ENCODE measurements around the gene BBS9.

The BBS9 gene

DNA sequence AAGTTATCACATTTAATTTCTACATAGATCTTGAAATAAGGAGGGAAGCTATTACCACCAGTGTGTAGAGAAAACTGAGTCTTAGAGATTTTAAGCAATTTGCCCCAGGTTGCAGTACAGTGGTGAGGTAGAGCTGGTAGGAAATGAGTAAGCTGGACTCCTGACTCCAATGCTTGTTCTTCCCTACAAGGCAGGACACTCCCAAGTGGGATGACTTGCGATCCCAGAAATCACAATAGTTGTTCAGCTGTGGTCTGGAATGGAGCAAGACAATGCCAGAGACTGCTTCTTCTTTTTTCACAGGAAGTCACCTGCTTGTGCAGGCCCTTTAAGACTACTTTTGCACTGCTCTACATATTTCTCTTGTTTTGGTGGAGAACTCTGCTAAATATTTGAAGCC is 448.8 kb downstream of the BBS9 start:
- DNase-seq, result no peak

DNA sequence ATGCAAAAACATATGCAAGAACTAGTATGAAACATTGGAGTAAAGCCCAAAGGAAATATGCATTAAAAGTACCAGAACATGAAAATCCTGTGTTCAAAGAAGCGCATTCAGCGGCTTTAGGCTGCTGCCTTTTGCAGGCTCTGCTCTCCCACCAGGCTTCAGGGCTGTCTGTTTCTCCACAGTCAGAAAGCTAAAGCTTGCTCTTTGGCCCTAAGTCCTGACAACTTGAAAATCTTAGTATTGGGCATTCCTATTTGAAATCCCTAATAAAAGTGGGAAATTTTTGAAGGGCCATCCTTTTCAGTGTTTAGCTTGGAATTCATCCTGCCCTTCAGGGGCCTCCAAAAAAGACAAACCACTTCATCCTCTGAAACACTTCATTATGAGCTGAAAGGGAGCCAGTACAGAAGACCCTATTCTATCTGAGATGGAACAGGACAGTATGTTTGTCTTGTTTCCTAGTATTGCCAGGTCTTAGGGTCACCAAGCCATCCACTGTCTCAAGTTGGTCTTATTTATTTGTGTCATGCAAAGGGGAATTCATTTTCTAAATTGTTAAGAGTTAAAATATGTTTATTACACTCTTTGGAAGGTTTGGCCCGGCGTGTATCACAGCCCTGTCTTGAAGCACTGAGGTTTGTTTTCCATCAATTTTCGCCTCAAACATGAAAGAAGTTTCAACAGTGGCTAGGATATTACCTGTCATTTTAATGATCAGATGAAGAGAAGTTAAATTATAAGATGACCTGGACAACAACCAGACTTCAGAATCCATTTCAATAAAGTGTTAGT is 449.7 kb downstream of the BBS9 start:
- no peak for DNase-seq

DNA sequence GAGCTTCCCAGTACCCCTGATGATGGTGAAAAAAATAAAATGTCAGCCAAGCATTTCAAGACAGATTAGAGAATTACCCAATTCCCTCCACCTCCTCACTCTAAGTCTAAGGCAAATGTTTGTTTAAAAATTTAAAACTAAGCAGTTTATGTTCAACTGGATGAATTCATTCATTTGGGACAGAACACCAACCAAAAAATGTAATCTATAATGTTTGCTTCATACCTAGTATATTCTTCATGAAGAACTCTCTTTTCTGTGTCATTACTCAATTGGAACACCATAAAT is 450.3 kb downstream of the BBS9 start:
- DNase-seq, result no peak

DNA sequence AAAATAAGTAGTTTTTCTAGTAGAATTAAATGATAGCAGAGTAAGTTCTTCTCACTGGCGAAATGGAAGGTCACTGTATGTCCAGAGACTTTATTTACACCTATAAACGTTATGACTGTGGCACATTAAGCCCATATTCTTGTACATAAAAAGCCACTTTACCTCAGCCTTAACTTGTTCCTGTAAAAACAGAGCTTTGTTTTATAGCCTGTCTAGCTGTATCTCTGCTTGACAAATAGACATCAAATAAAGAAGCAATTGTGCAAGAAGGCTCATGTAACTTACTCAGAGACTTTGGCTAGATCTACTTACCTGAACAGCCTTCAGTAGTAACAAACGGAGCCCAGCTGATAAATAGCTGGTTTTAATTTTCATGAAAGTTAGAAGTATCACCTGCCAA is 451.9 kb downstream of the BBS9 start:
- no peak for DNase-seq

DNA sequence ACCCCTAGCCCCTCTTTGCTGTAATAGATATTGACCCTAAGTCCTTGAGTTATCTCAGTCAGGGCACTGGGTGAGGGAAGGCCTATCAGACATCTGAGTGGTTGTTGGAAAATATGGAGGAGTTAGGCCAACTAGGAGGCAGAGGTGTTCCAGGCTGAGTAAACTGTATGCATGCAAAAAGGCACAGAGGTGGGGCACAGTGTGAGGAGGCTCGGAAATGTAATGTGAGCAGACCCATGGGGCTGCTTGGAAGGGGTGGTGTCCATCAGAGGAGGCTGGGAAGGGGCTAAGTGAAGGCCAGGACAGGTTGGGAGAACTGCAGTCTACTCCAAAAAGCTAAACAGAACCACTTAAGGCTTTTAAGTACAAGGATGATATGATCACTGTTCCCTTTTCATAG is 452.7 kb downstream of the BBS9 start:
- no peak for DNase-seq

DNA sequence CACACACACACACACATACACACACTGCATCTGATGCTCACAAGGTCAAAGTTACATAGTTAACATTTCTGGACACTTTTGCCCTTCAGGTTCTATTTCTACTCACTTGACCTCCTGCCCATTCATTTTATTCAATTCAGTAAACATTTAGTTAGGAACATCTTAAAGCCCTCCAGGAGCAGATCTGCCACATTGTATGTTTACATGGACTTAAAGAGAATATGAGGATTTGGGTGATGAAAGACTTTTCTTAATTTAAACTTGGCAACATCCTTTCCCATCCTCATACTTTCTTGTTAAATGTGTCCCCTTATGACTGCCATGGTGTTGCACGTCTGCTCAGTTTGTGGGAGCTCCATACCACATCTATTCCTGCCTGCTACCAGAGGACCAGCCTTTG is 453.2 kb downstream of the BBS9 start:
- no peak for DNase-seq

DNA sequence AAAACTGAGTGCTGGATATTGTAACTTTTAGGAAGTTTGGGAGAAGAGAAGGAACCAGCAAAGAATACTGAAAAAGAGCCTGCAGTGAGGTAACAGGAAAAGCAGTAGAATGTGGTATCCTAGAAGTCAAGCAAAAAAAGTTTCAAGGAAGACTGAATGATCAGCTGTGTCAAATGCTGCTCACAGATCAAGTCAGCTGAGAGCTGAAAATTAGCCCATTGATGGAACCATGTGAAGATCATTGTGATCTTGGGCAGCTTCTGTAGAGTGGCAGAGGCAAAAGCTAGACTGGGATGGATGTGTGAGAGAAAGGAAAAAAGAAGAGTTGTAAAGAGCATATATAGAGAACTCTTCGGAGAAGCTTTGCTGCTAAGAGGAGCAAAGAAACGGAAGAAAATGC is 460.5 kb downstream of the BBS9 start:
- DNase-seq, result no peak

DNA sequence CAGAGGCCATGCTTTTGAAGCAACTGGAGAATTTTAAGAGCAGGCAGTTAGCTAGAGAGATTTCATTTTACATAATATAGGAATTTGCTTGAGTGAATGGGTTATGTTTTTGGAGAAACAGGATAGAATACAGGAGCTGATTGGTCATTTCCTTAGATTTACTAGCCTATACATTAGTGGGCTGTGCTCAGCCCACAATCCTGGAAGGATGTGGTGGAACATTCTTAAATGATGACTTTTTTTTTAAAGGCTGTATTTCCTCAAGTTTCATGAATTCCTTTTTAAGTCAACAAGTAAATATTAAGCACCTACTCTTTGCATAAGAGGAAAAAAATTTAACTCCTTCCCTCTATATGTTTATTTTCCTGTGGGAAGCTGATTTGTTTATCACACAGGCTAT is 461.6 kb downstream of the BBS9 start:
- DNase-seq, result no peak

DNA sequence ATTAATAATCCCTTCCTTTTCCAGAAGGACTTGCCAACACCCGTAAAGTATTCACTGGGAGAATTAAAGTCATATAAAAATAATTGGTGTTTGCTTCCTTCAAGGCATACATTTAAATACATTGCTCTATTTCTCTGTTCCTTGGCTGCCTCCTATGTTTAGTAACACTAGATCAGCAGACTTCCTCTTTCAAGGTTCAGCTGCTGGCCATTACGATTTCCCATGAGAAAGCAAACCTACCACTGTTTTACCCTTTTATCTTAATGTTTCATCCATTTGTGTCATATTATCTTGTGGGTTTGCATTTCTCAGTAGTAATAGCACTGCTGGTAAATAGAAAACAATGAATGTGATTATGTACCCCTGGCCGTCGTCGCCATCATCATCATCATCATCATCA is 462.1 kb downstream of the BBS9 start:
- no peak for DNase-seq

DNA sequence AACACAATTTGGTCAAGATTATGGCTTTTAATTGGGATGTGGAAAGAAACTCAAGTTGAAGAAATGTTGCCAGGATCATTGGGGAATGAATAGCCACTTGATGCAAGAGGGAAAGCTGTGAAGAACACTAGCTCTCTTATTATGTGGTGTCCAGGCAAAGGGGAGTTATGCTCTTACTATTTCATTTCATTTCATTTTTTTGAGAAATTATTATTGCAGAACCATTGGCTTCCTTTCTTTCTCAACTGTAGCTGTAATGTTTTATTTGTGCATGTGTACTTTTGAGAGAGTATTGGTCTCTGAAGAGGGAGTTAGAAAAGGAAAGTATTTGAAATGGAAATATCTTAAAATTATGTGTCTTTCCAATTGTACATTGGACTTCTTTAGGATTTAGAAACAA is 463.4 kb downstream of the BBS9 start:
- no peak for DNase-seq

DNA sequence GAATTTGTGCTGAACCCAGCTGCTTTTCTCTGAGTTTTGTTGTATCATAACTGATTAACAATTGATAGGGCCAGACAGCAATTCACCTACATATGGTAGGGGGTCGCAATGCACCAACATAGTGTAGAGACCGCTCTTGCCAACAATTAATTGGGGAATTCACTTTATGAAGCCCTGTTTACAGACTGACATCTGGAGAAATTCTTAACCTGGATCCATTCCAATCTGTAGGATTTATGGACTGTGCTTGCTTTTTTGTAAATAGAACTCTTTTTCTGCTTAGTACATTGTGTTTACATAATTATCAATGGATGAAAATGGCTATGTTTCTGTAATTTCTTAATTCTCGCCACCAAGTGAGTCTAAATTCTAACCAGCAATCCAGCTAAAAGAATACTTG is 464.2 kb downstream of the BBS9 start:
- no peak for DNase-seq

DNA sequence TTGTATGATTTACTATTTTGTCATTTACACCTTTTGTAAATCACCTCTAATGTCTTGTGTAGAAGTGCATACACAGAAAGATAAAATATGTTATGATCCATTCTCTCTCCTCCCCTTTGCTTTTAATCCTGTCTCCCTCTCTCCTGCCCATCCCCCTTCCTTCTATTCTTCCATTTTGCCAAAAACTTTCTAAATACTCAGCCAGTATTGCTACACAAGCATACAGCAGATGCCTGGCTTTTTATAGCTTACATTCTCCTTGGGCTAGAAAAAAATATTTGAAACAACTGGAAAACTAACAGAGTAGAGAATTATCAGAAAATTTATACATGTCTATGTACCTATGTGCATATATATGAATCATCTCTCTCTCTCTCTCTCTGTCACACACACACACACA is 467.3 kb downstream of the BBS9 start:
- DNase-seq, result no peak

DNA sequence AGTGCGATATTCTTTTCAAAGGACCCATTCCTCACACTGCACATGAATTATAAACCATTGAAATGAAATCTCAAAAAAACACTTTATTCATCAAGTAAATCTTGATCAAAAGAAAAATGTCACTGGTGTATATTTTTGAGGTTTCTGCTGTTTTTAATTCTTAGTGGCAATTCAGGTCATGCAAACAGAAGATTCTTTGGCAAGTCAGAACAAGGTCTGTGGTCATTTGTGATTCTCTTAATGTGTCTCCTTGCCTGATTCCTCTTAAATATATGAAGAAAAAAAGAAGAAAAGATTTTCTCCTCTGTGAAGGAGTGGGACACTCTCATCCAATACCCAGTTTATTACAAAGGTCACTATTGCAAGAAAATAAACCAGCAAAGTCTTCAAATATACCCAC is 467.8 kb downstream of the BBS9 start:
- DNase-seq, result no peak

DNA sequence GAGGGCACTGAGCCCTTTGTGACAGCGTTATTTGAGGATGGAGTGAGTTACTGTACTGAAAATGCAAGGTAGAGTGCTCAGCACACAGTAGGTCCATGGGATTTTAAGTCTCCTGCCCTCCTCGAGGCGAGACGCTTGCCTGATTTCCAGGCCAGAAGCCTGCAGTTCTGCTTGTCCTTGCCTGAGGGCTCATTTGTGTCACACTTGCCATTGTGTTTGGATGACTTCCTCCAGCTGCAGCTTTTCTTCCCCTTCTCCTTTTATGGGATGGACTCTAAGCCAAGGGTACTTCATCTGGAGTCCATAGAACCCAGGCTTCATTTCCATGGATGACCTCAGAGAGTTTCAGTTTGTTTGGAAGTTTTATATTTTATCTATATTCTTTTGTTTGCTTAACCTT is 471.7 kb downstream of the BBS9 start:
- DNase-seq, result no peak

DNA sequence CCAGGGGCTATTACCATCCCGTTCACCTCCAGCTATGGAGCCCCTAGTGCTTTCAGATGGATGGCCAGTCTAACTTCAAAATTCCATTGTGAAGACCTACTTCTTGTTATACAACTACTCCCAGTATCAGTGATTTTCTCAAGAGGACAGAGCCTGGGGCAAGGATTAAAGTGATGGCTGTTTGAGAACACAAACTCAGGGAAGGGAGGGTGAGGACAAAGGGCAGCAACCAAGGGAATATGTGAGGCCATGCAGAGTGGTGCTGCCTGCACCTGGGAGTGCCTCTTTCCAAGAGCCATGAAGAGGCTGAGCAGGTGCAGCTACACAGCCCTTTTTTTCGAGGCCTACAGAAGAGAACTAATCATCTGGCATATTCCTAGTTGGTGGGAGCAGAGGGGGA is 472.5 kb downstream of the BBS9 start:
- no peak for DNase-seq

DNA sequence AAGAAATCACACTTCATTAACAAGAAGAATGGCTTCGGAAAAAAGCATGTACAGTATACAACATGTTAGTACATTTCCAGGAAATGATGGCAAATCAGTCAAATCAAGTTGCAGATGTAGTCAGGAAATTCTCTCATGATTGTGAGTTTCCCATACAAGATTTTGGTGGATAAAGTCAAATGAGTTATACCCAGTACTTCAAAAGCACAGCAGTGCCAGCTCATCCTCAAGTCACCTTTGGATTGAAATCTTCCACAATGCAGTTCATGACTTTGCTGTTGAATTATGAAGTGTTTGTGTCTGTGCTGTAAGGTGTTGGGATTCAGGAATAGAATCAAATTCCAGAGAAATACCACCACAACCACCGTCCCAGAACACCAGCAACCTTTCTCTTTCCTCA is 474.7 kb downstream of the BBS9 start:
- no peak for DNase-seq

DNA sequence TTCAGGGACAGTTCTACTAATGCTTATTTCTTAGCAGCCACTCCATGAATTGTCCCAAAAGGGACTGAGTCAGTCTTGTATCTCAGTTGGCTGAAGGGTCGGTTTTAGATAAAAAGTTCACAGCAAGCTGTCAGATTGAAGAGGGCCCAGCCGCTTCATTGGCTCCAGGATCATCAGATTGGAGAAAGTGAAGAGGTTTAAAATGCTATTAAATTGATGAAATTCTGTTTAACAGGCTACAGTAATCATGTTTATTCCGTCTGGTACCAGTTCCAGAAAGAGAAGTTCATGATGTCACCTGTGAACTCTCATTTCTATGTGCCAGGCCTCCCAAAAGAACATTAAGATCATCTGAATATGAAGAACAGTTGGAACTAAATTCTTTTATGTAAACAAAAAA is 481.6 kb downstream of the BBS9 start:
- DNase-seq, result no peak

DNA sequence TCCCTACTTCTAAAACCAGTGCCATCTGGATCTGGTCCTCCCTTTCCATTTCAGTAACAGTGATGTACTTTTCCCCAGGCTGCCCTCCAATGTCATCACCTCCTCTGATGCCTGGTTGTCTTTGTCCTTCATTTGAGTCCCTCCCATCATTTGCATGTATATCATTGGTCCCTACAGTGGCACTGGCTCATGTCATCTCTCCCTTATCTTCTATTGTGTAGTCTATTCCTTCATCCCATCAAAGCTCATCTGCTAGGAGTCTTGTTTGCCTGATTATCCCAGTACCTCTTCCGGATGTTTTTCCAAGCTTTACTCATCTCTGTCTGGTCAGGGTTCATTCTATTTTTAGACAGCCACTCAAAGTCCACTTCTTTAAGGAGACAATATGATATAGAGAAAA is 483.1 kb downstream of the BBS9 start:
- no peak for DNase-seq

DNA sequence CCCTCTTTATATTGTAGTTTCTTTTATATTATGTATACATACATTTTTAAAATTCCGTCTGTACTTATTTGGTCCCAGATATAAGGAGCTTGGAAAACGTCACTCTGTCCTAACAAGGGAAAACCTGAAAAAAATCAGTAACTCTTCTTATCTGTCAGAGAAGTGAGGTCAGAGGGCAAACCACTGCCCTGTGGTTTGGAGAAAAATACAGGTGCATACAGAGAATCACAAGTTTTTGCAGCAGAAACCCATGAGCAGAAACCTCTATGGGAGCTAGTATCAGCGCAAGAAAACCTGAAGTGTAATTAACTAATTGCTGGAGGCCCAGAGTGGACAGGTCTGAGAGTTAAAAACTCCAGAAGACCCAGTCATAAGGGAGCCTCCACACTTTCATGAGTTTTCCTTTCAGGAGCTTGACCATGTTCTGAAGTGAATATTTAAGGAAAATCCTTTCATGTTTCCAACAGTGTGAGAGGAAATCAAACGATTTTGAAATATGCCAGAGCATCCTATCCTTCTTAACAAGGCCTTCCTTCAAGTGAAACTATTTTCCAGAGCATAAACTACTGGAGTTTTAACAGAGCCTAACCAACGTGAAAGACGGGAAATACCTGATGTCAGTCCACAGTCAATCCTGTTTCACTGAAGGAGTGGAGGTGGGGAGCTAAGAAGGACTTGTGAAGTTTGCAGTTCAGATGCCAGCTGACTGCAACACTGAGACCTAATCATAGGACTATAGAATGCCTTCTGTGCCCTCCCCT is 485.2 kb downstream of the BBS9 start:
- no peak for DNase-seq

DNA sequence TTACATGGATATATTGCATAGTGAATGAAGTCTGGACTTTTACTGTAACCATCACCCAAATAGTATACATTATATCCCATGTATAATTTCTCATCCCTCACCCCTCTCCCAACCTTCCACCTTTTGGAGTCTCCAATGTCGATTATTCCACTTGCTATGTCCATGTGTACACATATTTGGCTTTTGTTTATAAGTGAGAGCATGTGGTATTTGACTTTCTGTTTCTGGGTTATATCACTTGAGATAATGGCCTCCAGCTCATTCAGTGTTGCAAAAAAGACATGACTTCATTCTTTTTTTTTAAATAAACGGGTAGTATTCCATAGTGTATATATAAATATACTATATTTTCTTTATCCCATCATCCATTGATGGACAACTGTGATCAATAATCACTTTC is 487.4 kb downstream of the BBS9 start:
- no peak for DNase-seq

DNA sequence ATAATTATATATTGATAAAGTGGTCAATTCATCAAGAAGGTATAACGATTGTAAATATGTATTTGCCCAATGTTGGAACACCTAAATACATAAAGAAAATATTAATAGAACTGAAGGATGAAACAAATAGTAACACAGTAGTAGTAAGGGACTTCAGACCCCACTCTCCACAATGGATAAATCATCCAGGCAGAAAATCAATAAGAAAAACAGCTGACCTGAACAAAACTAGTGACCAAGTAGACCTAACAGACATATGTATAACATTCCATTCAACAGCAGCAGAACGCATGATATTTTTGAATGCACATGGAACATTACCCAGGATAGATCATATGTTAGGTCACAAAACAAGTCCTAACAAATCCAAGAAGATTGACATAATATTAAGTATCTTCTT is 489.9 kb downstream of the BBS9 start:
- no peak for DNase-seq

DNA sequence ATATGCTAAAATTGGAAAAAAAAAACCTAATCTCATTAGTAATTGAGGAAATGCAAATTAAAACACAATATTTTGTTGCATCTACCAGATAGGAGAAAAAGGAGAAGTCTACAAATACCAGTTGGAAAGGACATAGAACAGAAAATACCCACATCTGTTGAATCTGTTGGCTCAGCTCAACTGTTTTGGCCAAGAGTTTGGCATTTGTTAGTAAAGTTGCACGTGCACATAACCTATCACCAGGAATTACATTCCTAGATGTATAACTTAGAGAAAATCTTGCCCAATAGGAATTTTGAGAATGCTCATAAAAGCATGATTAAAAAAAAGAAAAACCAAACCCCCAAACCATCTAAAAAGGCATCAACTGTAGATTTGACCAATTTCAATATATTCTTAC is 493.9 kb downstream of the BBS9 start:
- DNase-seq, result no peak

DNA sequence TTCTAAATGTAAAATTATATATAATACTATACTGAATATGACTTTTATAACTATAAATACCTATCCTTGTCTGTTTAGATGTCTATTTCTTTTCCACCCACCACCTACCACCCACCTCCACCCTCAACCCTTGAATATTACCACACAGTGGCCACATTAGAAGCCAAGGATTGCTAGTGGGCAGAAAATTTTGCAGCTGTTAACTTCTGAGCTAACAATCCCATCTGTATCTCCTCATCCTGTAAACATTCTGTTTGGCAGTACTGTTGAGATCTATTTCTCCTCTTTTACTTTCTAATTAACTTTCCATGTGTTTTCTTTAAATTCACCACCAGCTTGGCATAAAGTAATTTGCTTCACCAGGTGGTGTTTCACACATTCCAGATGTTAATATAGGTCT is 494.9 kb downstream of the BBS9 start:
- DNase-seq, result no peak

DNA sequence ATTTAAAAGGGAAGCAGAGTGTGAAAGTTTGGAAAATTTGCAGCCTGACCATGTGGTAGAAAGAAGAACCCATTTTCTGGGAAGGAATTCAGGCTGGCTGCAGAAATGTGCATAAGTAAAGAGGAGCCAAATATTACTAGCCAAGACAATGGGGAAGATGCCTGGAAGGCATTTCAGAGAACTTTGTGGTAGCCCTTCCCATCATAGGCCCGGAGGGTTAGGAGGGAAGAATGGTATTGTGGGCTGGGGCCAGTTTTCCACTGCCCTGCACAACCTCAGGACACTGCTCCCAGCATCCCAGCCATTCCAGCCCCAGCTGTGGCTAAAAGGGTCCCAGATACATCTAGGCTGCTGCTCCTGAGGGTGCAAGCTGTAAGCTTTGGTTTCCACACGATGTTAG is 497.5 kb downstream of the BBS9 start:
- no peak for DNase-seq

DNA sequence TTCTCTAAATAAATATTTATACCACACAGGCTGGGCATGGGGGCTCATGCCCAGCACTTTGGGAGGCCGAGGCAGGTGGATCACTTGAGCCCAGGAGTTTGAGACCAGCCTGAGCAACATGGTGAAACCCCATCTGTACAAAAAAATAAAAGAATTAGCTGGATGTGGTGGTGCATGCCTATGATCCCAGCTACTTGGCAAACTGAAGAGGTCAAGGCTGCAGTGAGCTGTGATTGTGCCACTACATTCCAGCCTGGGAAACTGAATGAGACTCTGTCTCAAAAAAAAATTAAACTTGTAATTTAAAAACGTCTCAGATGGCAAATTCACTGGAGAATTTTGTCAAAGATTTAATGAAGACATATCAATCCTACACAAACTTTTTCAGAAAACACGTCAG is 498.4 kb downstream of the BBS9 start:
- no peak for DNase-seq

All from activated T-cell treated with anti-CD3 and anti-CD28 coated beads for 4 hours (primary cell).